GM12878 (cell line): ENCODE data around the gene EPB41L4A. TPM values are rescaled to one million over a fixed set of nuclear protein-coding genes. Genes with fewer than 3 reads are reported as not detected.

Experiments
- ATAC-seq: fragments of 200-7000 bp; cut with Tn5 transposase; 3 replicates; pipeline ENCODE4 v1.9.1; 2020; ENCODE audit warnings: mild to moderate bottlenecking, moderate library complexity
- BruUV-seq: library from RNA; stranded (reverse); fragments of 400-500 nt; replicated peaks from 2 replicates; lab custom pipeline; 2021; lab: Mats Ljungman, UMichigan
- CTCF ChIA-PET: fragments of 300-600 bp; sonication (Branson Sonifier 250); formaldehyde crosslinking; extraction: SDS; loops from one replicate; lab custom pipeline; 2021; ENCODE audit warnings: inconsistent platforms; lab: Yijun Ruan, JAX
- POLR2A ChIA-PET: fragments of 350-600 bp; formaldehyde crosslinking; extraction: SDS; loops from one replicate; lab custom pipeline; 2021; ENCODE audit warnings: inconsistent platforms; lab: Charles Lee
- RAD21 ChIA-PET: fragments of 300-600 bp; sonication (Branson Sonifier 250); formaldehyde crosslinking; loops from one replicate; lab custom pipeline; 2023; ENCODE audit warnings: antibody characterized with exemption; ENCODE audit not compliant: unreplicated experiment; lab: Charles Lee
- SMC1A ChIA-PET: fragments of 300-600 bp; sonication (Branson Sonifier 250); formaldehyde crosslinking; loops from one replicate; lab custom pipeline; 2023; ENCODE audit not compliant: unreplicated experiment, uncharacterized antibody; lab: Charles Lee
- DNase-seq: peaks from one replicate; pipeline ENCODE4 v3.0.0-alpha.2; 2011; ENCODE audit warnings: low read depth, low spot score
- FAIRE-seq: peaks from 3 replicates; lab custom pipeline; 2011; peaks lifted over from hg19 to GRCh38; lab: Jason Lieb, UNC
- H2AFZ ChIP-seq: 2 replicates; pipeline ENCODE4 v1.6.0; 2011; ENCODE audit warnings: low read depth, low read length, control low read depth; ENCODE audit not compliant: control insufficient read depth
- H3K27ac ChIP-seq: 2 replicates; pipeline ENCODE4 v1.5.1; 2011; ENCODE audit warnings: control low read depth; ENCODE audit not compliant: control insufficient read depth, insufficient read depth
- H3K27me3 ChIP-seq, 2 experiments: replicated peaks in 1 of 2; 2 replicates each; pipeline versions ENCODE4 v1.6.0 to v1.6.1; 2011; ENCODE audit warnings: low read length in 1 of 2; ENCODE audit not compliant: control insufficient read depth in 2 of 2, insufficient read depth in 2 of 2
- H3K36me3 ChIP-seq, 2 experiments: 2 replicates each; pipeline ENCODE4 v1.5.1; 2011; ENCODE audit warnings: low read length in 1 of 2; ENCODE audit not compliant: control insufficient read depth in 2 of 2, insufficient read depth in 2 of 2
- H3K4me1 ChIP-seq: 2 replicates; pipeline ENCODE4 v1.6.1; 2011; ENCODE audit warnings: mild to moderate bottlenecking, low read length, moderate library complexity, mixed read lengths; ENCODE audit not compliant: control insufficient read depth, insufficient read depth
- H3K4me2 ChIP-seq: 2 replicates; pipeline ENCODE4 v1.6.0; 2011; ENCODE audit warnings: control low read depth; ENCODE audit not compliant: control insufficient read depth, insufficient read depth
- H3K4me3 ChIP-seq: fragments of 200-600 bp; sonication (generic); 2 replicates; pipeline ENCODE4 v1.5.1; 2016
- H3K79me2 ChIP-seq: 2 replicates; pipeline ENCODE4 v1.6.0; 2011; ENCODE audit warnings: low read length; ENCODE audit not compliant: control insufficient read depth, insufficient read depth
- H3K9ac ChIP-seq: 2 replicates; pipeline ENCODE4 v1.8.0; 2011; ENCODE audit warnings: low read length, control low read depth, mixed read lengths; ENCODE audit not compliant: control insufficient read depth, insufficient read depth
- H3K9me3 ChIP-seq: replicated peaks from 3 replicates; pipeline ENCODE4 v1.5.1; 2011; ENCODE audit warnings: mild to moderate bottlenecking, low read length; ENCODE audit not compliant: control insufficient read depth, insufficient read depth
- H4K20me1 ChIP-seq: 2 replicates; pipeline ENCODE4 v1.6.0; 2011; ENCODE audit not compliant: control insufficient read depth, insufficient read depth
- ATF7 ChIP-seq: fragments of 450-650 bp; IDR thresholded peaks from 2 replicates; pipeline ENCODE4 v1.6.1; 2016; ENCODE audit warnings: low read depth, mild to moderate bottlenecking
- CBX5 ChIP-seq: sonication (generic); IDR thresholded peaks from 2 replicates; pipeline ENCODE4 v1.6.1; 2016; ENCODE audit warnings: low read depth, moderate library complexity, mild to moderate bottlenecking, inconsistent platforms
- CHD1 ChIP-seq: IDR thresholded peaks from 2 replicates; pipeline ENCODE4 v1.6.1; 2012; ENCODE audit warnings: low read depth, low read length, improper control_type of control experiment
- CHD2 ChIP-seq: IDR thresholded peaks from 2 replicates; pipeline ENCODE4 v1.6.1; 2011; ENCODE audit warnings: low read depth, low read length, improper control_type of control experiment, borderline replicate concordance
- CREM ChIP-seq: IDR thresholded peaks from 2 replicates; pipeline ENCODE4 v1.6.1; 2014; ENCODE audit warnings: antibody characterized with exemption, low read depth
- CUX1 ChIP-seq: IDR thresholded peaks from 2 replicates; pipeline ENCODE4 v1.6.1; 2012; ENCODE audit warnings: improper control_type of control experiment, low read depth, low read length; ENCODE audit not compliant: insufficient replicate concordance
- EP300 ChIP-seq, 2 experiments: fragments of 150-350 bp in 1 of 2; IDR thresholded peaks; 2 replicates each; pipeline ENCODE4 v1.6.1; 2011 to 2012; ENCODE audit warnings: low read depth in 2 of 2, low read length in 2 of 2, borderline replicate concordance in 1 of 2, improper control_type of control experiment in 1 of 2, inconsistent platforms in 1 of 2; ENCODE audit not compliant: control insufficient read depth in 1 of 2
- FOXM1 ChIP-seq: IDR thresholded peaks from 2 replicates; pipeline ENCODE4 v1.6.1; 2012; ENCODE audit warnings: low read depth, mild to moderate bottlenecking, inconsistent platforms, low read length, moderate library complexity
- MYB ChIP-seq: fragments of 150-350 bp; IDR thresholded peaks from 2 replicates; pipeline ENCODE4 v1.6.1; 2014; ENCODE audit warnings: mild to moderate bottlenecking, low read depth, low read length, borderline replicate concordance
- NBN ChIP-seq: fragments of 450-650 bp; IDR thresholded peaks from 2 replicates; pipeline ENCODE4 v1.6.1; 2016
- NR2C1 ChIP-seq: fragments of 450-650 bp; IDR thresholded peaks from 2 replicates; pipeline ENCODE4 v1.6.1; 2017; ENCODE audit warnings: antibody characterized with exemption, mild to moderate bottlenecking, moderate library complexity
- WGBS: methylation state at CpG from one replicate; pipeline ENCODE4 v1.1.6; 2016; ENCODE audit warnings: low lambda C conversion rate; ENCODE audit not compliant: insufficient replicate concordance, insufficient coverage; ENCODE audit errors: missing lambda C conversion rate; 5-methylcytosine and 5-hydroxymethylcytosine counted together
- in situ Hi-C: fragments of 300-500 bp; cut with MboI; formaldehyde crosslinking; loops from 9 replicates; pipeline ENCODE4 v1.14.3; 2018; ENCODE audit warnings: mixed read lengths
- intact Hi-C: fragments of 100-400 bp; cut with micrococcal nuclease; formaldehyde crosslinking; loops from one replicate; pipeline ENCODE4 v1.14.2; 2022; ENCODE audit not compliant: unreplicated experiment
- polyA plus RNA-seq, 11 experiments: library from polyadenylated mRNA; depleted of rRNA in 4 of 11; unstranded in 6 of 11; stranded (reverse) in 5 of 11; fragments of >200 nt; fragmentation: Nextera tagmentation in 4 of 11; fragmentation: Illumina TruSeq in 1 of 11; extraction: Ambion mirVana in 4 of 11; extraction: Trizol in 1 of 11; gene quantifications; 1 replicate in 1 of 11; 2 replicates in 10 of 11; pipeline versions ENCODE4 v1.2.1 to v1.2.3, GENCODE V29; 2011 to 2016; ENCODE audit warnings: inconsistent platforms in 2 of 11, missing spikeins in 2 of 11, low read depth in 1 of 11
- total RNA-seq, 4 experiments: library from RNA; depleted of rRNA in 3 of 4; stranded (reverse); fragments of >200 nt in 3 of 4; fragmentation: Illumina TruSeq in 1 of 4; extraction: Trizol in 1 of 4; gene quantifications; 2 replicates each; pipeline versions ENCODE4 v1.2.1 to v1.2.3, GENCODE V29; 2013 to 2021
- TF ChIP-seq, protein P1 (sequence below), 3 experiments: IDR thresholded peaks in 2 of 3; conservative IDR thresholded peaks in 1 of 3; 2 replicates each; pipeline ENCODE4 v1.5.1; 2011; ENCODE audit warnings: low read depth in 3 of 3, low read length in 3 of 3, mild to moderate bottlenecking in 3 of 3, control low read depth in 2 of 3, moderate library complexity in 2 of 3, inconsistent platforms in 1 of 3, mixed read lengths in 1 of 3; ENCODE audit not compliant: control insufficient read depth in 2 of 3, insufficient read depth in 1 of 3; ENCODE audit errors: extremely low read depth in 1 of 3
- TF ChIP-seq, protein P2 (sequence below): fragments of 450-650 bp; formaldehyde crosslinking; IDR thresholded peaks from 2 replicates; pipeline ENCODE4 v1.5.0; 2022; ENCODE audit warnings: mild to moderate bottlenecking, missing genetic modification characterization

Gene EPB41L4A
- total and polyA plus RNA-seq, 10 of the 15 experiments (the other 5 are each of a cell fraction or from before 2014, with no cell fraction given), result 0.10 to 0.67 (median 0.30) TPM

- no peak for FAIRE-seq
- Histone ChIP-seq H3K79me2 (no peaks in the 10 kb centered on the region), H3K9me3 (no peaks in the 10 kb centered on the region), H3K4me2 (no peak overlapping the region), H3K9ac (no peak overlapping the region), H3K4me3 (no peak overlapping the region), H2AFZ (no peak overlapping the region), H4K20me1 (no peaks in the 10 kb centered on the region), H3K36me3 (no peaks in the 10 kb centered on the region), H3K27me3 (no peaks in the 10 kb centered on the region), H3K4me1 (no peaks in the 10 kb centered on the region), H3K27ac (no peak overlapping the region)
- in situ Hi-C loops, result no loop called here
- SMC1A ChIA-PET, result interaction anchor here (0.5 to 1.8 kb wide), 4 partner anchors 20 to 164 kb away, joined by 3 to 4 read pairs (median 3); no protein-coding TSS in a partner anchor
- no peak for ATAC-seq
- CTCF ChIA-PET, result interaction anchor here (3.9 kb wide), 1 partner anchor 32 kb away, joined by 12 read pairs; the partner anchor contains the start of gene EPB41L4A
- WGBS, result 84% methylated on average over 4 of the region's 4 CpGs
- no TSS peak for BruUV-seq
- no peak for DNase-seq
- POLR2A ChIA-PET, result no interaction called here
- RAD21 ChIA-PET, result no interaction called here
- intact Hi-C loops, result no loop called here
- no peak for TF ChIP-seq ATF7
- TF ChIP-seq, protein P1, sequence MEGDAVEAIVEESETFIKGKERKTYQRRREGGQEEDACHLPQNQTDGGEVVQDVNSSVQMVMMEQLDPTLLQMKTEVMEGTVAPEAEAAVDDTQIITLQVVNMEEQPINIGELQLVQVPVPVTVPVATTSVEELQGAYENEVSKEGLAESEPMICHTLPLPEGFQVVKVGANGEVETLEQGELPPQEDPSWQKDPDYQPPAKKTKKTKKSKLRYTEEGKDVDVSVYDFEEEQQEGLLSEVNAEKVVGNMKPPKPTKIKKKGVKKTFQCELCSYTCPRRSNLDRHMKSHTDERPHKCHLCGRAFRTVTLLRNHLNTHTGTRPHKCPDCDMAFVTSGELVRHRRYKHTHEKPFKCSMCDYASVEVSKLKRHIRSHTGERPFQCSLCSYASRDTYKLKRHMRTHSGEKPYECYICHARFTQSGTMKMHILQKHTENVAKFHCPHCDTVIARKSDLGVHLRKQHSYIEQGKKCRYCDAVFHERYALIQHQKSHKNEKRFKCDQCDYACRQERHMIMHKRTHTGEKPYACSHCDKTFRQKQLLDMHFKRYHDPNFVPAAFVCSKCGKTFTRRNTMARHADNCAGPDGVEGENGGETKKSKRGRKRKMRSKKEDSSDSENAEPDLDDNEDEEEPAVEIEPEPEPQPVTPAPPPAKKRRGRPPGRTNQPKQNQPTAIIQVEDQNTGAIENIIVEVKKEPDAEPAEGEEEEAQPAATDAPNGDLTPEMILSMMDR (IDR thresholded peaks at IDR 0.05 in 2 of 3, conservative IDR thresholded peaks at IDR 0.05 in 1 of 3; ENCODE audit: control insufficient read depth in 2 of 3, extremely low read depth in 1 of 3, insufficient read depth in 1 of 3, low read depth in 3 of 3, low read length in 3 of 3), result no peak
- TF ChIP-seq, protein P2, sequence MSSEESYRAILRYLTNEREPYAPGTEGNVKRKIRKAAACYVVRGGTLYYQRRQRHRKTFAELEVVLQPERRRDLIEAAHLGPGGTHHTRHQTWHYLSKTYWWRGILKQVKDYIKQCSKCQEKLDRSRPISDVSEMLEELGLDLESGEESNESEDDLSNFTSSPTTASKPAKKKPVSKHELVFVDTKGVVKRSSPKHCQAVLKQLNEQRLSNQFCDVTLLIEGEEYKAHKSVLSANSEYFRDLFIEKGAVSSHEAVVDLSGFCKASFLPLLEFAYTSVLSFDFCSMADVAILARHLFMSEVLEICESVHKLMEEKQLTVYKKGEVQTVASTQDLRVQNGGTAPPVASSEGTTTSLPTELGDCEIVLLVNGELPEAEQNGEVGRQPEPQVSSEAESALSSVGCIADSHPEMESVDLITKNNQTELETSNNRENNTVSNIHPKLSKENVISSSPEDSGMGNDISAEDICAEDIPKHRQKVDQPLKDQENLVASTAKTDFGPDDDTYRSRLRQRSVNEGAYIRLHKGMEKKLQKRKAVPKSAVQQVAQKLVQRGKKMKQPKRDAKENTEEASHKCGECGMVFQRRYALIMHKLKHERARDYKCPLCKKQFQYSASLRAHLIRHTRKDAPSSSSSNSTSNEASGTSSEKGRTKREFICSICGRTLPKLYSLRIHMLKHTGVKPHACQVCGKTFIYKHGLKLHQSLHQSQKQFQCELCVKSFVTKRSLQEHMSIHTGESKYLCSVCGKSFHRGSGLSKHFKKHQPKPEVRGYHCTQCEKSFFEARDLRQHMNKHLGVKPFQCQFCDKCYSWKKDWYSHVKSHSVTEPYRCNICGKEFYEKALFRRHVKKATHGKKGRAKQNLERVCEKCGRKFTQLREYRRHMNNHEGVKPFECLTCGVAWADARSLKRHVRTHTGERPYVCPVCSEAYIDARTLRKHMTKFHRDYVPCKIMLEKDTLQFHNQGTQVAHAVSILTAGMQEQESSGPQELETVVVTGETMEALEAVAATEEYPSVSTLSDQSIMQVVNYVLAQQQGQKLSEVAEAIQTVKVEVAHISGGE (CRISPR knock-in tag), result no peak
- no peak for TF ChIP-seq FOXM1
- TF ChIP-seq CREM, result no peak
- no peak for TF ChIP-seq CBX5
- no peak for TF ChIP-seq CHD2
- TF ChIP-seq MYB, result no peak
- TF ChIP-seq EP300 (IDR thresholded peaks at IDR 0.05; ENCODE audit: borderline replicate concordance in 1 of 2, control insufficient read depth in 1 of 2, low read depth in 2 of 2, low read length in 2 of 2), result no peak
- TF ChIP-seq CHD1, result no peak
- TF ChIP-seq NBN, result no peak
- no peak for TF ChIP-seq NR2C1
- TF ChIP-seq CUX1, result no peak
Measured at GRCh38 chr5:112388074-112388473, 31.0 kb downstream of the EPB41L4A start.
